Smooth muscle cell (in vitro differentiated cells): ENCODE measurements around the gene TBX2. TPM values are rescaled to one million over a fixed set of nuclear protein-coding genes. Genes with fewer than 3 reads are reported as not detected.

Experiments used
- DNase-seq: peaks from one replicate; lab custom pipeline; 2025; ENCODE audit not compliant: unreplicated experiment; lab: John Stamatoyannopoulos, UW
- H2AFZ ChIP-seq: fragments of 200-600 bp; sonication (generic); 2 replicates; pipeline ENCODE4 v1.6.0; 2016; ENCODE audit warnings: antibody characterized with exemption, low read depth, mild to moderate bottlenecking
- H3F3A ChIP-seq: fragments of 200-600 bp; sonication (generic); 2 replicates; pipeline ENCODE4 v1.6.0; 2017; ENCODE audit warnings: antibody characterized with exemption, low read depth
- H3K27ac ChIP-seq: fragments of 200-600 bp; sonication (generic); 2 replicates; pipeline ENCODE4 v1.5.1; 2016; ENCODE audit warnings: low read depth, mild to moderate bottlenecking
- H3K27me3 ChIP-seq: fragments of 200-600 bp; sonication (generic); 2 replicates; pipeline ENCODE4 v1.6.1; 2016; ENCODE audit warnings: low read depth, mild to moderate bottlenecking
- H3K36me3 ChIP-seq: fragments of 200-600 bp; sonication (generic); 2 replicates; pipeline ENCODE4 v1.5.1; 2016; ENCODE audit warnings: low read depth
- H3K4me1 ChIP-seq: fragments of 200-600 bp; sonication (generic); 2 replicates; pipeline ENCODE4 v1.5.1; 2016; ENCODE audit warnings: low read depth
- H3K4me2 ChIP-seq: fragments of 200-600 bp; sonication (generic); 2 replicates; pipeline ENCODE4 v1.6.0; 2016; ENCODE audit warnings: mild to moderate bottlenecking
- H3K4me3 ChIP-seq: fragments of 200-600 bp; sonication (generic); 2 replicates; pipeline ENCODE4 v1.5.1; 2016; ENCODE audit warnings: mild to moderate bottlenecking
- H3K79me2 ChIP-seq: fragments of 200-600 bp; sonication (generic); 2 replicates; pipeline ENCODE4 v1.6.0; 2016; ENCODE audit warnings: low read depth, mild to moderate bottlenecking
- H3K9ac ChIP-seq: fragments of 200-600 bp; sonication (generic); 2 replicates; pipeline ENCODE4 v1.6.0; 2016; ENCODE audit warnings: low read depth
- H3K9me3 ChIP-seq: fragments of 200-600 bp; sonication (generic); replicated peaks from 2 replicates; pipeline ENCODE4 v1.5.1; 2016; ENCODE audit warnings: low read depth
- H4K20me1 ChIP-seq: fragments of 200-600 bp; sonication (generic); 2 replicates; pipeline ENCODE4 v1.6.0; 2016; ENCODE audit warnings: low read depth
- WGBS: methylation state at CpG from one replicate; pipeline ENCODE4 v1.1.7; 2016; ENCODE audit warnings: low lambda C conversion rate; 5-methylcytosine and 5-hydroxymethylcytosine counted together
- polyA plus RNA-seq: library from polyadenylated mRNA; unstranded; fragments of >200 nt; fragmentation: Nextera tagmentation; extraction: Ambion mirVana; gene quantifications from 2 replicates; pipeline ENCODE4 v1.2.1, GENCODE V29; 2016
- total RNA-seq: library from RNA; depleted of rRNA; stranded (reverse); fragments of >200 nt; gene quantifications from 2 replicates; pipeline ENCODE4 v1.2.3, GENCODE V29; 2014
- TF ChIP-seq, protein P1 (sequence below): fragments of 200-600 bp; sonication (generic); IDR thresholded peaks from 2 replicates; pipeline ENCODE4 v1.5.1; 2017; ENCODE audit warnings: borderline replicate concordance, mild to moderate bottlenecking, antibody characterized with exemption; ENCODE audit not compliant: insufficient read depth, poor library complexity, severe bottlenecking

Gene TBX2
- total and polyA plus RNA-seq, 2 experiments from 2014 or later, result 46.7 to 146 TPM

DNA sequence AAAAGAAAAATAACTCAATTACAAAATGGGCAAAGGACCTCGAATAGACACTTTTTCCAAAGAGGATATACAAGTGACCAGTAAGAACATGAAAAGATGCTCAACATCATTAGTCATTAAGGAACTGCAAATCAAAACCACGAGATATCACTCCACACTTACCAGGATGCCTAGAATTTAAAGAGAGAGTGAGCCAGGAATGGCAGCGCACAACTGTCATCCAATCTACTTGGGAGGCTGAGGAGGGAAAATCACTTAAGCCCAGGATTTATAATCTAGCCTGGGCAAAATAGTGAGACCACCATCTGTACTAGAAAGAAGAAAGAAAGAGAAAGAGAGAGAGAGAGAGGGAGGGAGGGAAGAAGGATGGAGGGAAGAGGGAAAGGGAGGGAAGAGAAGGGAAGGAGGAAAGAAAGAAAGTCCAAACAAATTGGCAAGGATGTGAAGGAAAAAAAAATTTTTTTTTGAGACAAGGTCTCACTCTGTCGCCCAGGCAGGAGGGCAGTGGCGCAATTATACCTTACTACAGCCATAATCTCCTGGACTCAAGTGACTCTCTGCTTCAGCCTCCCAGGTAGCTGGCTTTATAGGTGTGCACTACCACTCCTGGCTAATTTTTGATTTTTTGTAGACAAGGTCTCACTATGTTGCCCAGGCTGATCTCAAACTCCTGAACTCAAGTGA is 22.6 kb downstream of the TBX2 start:
- H3K36me3 ChIP-seq, result no peaks in the 10 kb centered on the region
- no peak overlapping the region for H2AFZ ChIP-seq
- TF ChIP-seq, protein P1, sequence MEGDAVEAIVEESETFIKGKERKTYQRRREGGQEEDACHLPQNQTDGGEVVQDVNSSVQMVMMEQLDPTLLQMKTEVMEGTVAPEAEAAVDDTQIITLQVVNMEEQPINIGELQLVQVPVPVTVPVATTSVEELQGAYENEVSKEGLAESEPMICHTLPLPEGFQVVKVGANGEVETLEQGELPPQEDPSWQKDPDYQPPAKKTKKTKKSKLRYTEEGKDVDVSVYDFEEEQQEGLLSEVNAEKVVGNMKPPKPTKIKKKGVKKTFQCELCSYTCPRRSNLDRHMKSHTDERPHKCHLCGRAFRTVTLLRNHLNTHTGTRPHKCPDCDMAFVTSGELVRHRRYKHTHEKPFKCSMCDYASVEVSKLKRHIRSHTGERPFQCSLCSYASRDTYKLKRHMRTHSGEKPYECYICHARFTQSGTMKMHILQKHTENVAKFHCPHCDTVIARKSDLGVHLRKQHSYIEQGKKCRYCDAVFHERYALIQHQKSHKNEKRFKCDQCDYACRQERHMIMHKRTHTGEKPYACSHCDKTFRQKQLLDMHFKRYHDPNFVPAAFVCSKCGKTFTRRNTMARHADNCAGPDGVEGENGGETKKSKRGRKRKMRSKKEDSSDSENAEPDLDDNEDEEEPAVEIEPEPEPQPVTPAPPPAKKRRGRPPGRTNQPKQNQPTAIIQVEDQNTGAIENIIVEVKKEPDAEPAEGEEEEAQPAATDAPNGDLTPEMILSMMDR, result no peak
- H3K27ac ChIP-seq, result no peak overlapping the region
- no peaks in the 10 kb centered on the region for H3F3A ChIP-seq
- H3K9me3 ChIP-seq, result no peaks in the 10 kb centered on the region
- WGBS, result 60% methylated on average over 5 of the region's 5 CpGs
- no peaks in the 10 kb centered on the region for H3K27me3 ChIP-seq
- no peaks in the 10 kb centered on the region for H3K4me1 ChIP-seq
- H3K9ac ChIP-seq, result no peak overlapping the region
- no peaks in the 10 kb centered on the region for H4K20me1 ChIP-seq
- no peak for DNase-seq
- H3K79me2 ChIP-seq, result no peaks in the 10 kb centered on the region
- no peak overlapping the region for H3K4me3 ChIP-seq
- H3K4me2 ChIP-seq, result no peak overlapping the region

DNA sequence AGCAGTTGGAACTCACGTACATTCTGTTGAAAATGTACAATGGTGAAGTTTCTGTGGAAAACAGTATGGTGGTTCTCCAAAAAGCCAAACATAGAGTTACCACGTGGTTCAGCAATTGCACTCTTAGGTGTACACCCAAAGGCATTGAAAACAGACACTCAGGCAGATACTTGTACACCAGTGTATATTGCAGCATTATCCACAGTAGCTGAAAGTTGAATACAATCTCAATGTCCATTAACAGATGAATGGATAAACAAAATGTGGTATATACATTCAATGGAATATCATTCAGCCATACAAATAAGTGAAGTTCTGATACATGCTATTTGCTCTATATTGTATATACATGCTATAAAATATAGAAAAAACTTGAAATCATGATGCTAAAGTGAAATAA is 23.2 kb downstream of the TBX2 start:
- Histone ChIP-seq H3F3A (no peaks in the 10 kb centered on the region), H3K79me2 (no peaks in the 10 kb centered on the region), H3K9me3 (no peaks in the 10 kb centered on the region), H3K9ac (no peak overlapping the region), H4K20me1 (no peaks in the 10 kb centered on the region), H3K4me3 (no peak overlapping the region), H3K36me3 (no peaks in the 10 kb centered on the region), H3K27ac (no peak overlapping the region), H2AFZ (no peak overlapping the region), H3K4me1 (no peaks in the 10 kb centered on the region), H3K4me2 (no peak overlapping the region), H3K27me3 (no peaks in the 10 kb centered on the region)
- 50% methylated on average over 2 of the region's 2 CpGs for WGBS
- no peak for DNase-seq
- TF ChIP-seq, protein P1, result no peak

DNA sequence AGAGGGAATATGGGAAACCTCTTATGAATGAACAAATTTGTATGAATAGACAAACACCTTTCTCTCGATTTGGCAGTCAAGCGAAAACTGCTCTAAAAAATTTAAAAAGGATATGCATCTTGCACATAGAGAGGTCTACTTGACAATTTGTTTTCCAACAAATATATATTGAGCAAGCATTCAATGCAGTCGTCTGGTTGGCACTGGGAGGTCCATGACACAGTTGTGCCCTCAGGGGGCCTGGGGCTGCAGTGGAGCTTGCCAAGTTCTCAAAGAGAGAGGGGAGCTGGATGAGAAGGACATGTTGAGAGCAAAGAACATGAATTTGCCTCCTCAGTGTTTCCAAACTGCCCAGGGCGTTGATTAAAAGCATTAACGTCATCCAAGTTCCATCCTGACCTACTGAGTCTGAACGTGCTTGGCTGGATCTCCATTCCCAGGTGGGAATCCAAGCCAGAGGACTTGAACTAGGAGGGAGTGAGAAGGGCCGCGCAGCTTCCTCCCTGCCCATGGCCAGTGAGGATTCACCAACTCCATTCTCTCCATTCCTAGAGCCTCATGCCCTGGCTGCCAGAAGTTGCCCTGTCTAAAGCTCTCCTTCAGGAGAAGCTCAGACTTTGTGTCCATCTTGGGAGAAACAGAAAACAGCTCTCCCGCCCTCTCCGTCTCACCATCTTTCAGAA is 24.5 kb downstream of the TBX2 start:
- H3K27me3 ChIP-seq, result no peaks in the 10 kb centered on the region
- H3K4me3 ChIP-seq, result no peak overlapping the region
- no peak overlapping the region for H3K27ac ChIP-seq
- DNase-seq, result no peak
- H3K4me2 ChIP-seq, result no peak overlapping the region
- no peaks in the 10 kb centered on the region for H3K9me3 ChIP-seq
- H3K79me2 ChIP-seq, result no peaks in the 10 kb centered on the region
- 96% methylated on average over 10 of the region's 10 CpGs for WGBS
- H3F3A ChIP-seq, result no peaks in the 10 kb centered on the region
- H4K20me1 ChIP-seq, result no peaks in the 10 kb centered on the region
- H3K36me3 ChIP-seq, result no peaks in the 10 kb centered on the region
- no peak overlapping the region for H3K9ac ChIP-seq
- H3K4me1 ChIP-seq, result no peaks in the 10 kb centered on the region
- H2AFZ ChIP-seq, result no peak overlapping the region
- TF ChIP-seq, protein P1, result no peak
